ENCODE measurements around the gene ANO8.

GRCh38 chr19:17346109-17346671 lies 11.5 kb upstream of the ANO8 start:
- TF ChIP-seq ELF4 (IDR thresholded peaks at IDR 0.05): no peak
- no peak for TF ChIP-seq FOXM1 (IDR thresholded peaks at IDR 0.05; ENCODE audit: borderline replicate concordance)
- TF ChIP-seq LEF1 (IDR thresholded peaks at IDR 0.05; ENCODE audit: borderline replicate concordance): no peak
- no peak for TF ChIP-seq SP1 (IDR thresholded peaks at IDR 0.05)
- no peak for TF ChIP-seq NFRKB (IDR thresholded peaks at IDR 0.05)
- TF ChIP-seq BHLHE40 (IDR thresholded peaks at IDR 0.05; ENCODE audit: borderline replicate concordance): no peak
